ENCODE measurements around the gene SPACA1.
"Not testable (repeated sequence)": the region's sequence is repeated elsewhere in the genome, so short reads cannot be mapped to it uniquely, and the experiment has no call there.

The SPACA1 gene, protein sequence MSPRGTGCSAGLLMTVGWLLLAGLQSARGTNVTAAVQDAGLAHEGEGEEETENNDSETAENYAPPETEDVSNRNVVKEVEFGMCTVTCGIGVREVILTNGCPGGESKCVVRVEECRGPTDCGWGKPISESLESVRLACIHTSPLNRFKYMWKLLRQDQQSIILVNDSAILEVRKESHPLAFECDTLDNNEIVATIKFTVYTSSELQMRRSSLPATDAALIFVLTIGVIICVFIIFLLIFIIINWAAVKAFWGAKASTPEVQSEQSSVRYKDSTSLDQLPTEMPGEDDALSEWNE

DNA sequence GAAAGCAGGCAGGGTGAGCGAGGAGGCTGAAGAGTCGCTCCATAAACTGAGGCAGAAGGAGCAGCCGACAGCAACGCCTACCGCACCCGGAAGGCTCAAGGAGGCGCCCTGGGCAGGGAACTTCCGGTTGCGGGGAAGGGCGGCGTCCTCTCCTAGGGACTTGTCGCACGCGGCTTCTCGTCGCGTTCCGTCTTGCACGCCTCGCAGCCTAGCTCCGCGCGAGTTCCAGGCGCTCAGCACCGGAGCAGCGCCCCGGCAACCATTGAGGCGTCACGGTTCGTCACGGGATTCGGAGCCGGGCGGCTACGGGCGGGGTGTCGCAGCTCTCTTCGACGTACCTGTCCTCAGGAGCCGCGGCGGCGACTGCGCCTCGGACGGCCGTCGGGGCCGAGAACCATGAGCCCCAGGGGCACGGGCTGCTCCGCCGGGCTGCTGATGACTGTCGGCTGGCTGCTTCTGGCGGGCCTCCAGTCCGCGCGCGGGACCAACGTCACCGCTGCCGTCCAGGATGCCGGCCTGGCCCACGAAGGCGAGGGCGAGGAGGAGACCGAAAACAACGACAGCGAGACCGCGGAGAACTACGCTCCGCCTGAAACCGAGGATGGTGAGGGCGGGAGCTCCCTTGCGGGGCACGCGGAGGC is at the start of gene SPACA1:
Gene SPACA1, plus strand, starts transcription at position 332 of the 641 bp plus-strand sequence. Its CDS starts 65 bp downstream, at position 397.
- peak; percentile 43 for DNase-seq

DNA sequence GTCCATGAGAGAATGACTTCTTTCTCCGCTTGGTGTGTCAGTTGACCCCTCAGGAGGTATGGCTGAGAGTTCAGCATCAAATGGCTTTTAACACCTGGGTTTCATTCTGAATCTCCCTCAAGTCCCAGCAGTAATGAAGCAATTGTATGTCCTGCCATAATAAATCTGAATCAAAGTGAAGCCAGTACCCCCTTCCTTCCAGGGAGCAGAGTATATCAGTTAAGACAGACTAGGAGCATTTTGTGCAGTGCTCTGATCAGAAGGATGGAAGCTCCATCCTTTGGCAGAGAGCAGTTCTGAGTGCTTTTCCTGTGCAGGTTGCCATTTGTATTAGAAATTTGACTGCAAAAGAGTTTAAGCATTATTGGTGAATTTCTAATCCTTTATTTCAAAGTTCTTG is 46.9 kb upstream of the SPACA1 start:
- DNase-seq, result no peak

DNA sequence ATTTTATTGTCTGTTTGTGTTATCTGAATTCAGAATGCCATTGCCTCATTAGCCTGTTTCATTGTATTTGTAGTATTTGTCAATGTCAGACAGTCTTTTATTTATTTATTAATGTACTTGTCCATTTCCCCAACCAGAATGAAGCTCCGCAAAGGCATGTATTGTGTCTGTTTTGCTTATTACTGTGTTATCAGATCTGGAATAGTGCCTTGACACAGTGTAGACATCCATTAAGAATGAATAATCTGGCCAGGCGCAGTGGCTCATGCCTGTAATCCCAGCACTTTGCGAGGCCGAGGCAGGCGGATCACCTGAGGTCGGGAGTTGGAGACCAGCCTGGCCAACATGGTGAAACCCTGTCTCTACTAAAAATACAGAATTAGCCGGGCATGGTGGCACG is 46.4 kb upstream of the SPACA1 start:
- DNase-seq, result not testable (repeated sequence)

DNA sequence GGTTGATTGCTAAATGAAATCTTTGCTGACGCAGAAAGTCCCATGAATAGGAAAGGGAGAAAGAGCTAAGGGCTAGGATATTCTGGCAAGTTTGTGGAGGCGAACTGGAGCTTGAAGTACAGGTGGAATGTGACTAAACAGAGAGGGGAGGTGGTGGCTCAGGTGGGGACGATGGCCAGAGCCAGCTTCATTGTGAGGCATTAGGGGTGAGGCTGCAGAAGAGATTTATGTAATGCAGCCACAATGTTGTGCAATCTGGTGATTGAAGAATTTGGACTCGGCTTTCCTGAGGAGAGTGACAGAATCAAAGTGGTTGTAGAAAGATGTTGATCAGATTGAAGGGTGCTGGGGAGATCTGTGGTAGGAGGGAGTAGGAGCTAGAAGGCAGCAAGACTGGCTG is 42.9 kb upstream of the SPACA1 start:
- DNase-seq, result no peak

DNA sequence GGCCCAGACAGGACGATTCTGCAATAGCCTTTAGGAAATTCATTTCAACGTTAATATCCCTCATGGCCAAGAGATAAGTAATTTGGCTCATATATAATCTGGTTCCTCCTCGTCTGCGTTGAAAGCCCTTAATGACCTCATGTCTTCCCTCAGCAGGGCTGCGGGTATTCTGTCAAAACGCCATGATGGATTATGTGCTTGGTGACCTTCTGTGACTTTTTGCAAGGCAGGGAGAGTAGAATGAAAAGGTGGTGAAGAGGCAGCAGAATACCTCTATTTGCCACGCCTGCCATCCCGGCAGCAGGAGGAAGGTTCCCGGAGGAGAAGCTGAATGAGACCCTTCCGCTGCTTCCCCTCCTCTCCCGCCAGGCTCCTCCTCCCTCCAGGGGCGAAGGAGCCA is 41.1 kb upstream of the SPACA1 start:
- no peak for DNase-seq

DNA sequence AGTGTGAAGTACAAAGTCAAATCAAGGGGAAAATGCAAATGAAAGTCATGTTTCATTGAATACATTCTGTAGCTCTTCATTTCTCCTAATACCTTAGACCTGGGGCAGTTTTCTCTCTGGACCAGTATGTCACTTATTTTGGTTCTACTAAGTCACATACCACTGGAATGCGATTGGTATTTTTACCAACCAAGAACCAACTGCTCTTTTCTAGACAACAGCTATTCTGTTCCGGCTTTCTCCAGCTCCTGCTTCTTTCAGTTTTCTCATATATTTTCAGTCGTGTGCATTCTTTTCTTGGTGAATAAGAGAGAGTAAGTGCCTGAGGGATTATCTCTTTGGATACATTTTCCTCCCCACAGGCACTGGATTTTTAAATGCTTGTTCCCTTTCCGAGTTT is 39.2 kb upstream of the SPACA1 start:
- no peak for DNase-seq

DNA sequence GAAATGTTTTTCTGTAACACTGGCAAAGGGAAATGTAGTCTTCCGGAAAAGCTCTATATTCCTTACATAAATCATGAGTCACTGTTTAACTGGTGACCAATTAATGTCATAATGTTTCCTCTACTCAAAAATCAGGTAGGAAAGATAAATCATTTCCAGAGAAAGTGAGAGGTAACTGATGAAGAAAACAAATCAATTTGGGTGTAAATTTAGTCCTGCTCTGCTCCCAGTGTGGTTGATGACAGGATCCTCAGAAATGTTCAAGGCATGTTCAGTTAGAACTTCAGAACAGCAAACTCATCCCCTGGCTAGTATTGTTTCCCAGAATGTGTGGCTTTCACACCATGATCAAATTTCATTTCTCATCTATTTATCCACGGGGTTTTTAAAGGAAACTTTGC is 38.8 kb upstream of the SPACA1 start:
- DNase-seq, result no peak

DNA sequence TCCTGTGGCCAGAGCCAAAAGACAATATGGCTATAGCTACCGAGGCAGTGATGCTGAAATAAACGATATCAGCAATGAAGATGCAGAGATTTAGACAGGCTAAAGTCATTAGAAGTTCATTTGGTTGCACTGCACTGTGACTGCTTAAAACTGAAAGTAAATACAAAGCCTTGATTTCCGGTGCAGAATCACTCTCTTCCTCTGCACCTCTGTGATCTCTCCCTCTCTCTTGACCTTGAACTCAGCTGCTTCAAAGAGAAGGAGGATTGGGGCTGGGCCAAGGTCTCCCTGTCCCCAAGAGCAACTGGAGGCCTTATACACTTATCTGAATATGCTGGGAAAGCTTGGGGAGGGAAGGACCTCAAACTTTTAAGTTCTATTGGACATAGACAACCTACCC is 34.6 kb upstream of the SPACA1 start:
- DNase-seq, result no peak

DNA sequence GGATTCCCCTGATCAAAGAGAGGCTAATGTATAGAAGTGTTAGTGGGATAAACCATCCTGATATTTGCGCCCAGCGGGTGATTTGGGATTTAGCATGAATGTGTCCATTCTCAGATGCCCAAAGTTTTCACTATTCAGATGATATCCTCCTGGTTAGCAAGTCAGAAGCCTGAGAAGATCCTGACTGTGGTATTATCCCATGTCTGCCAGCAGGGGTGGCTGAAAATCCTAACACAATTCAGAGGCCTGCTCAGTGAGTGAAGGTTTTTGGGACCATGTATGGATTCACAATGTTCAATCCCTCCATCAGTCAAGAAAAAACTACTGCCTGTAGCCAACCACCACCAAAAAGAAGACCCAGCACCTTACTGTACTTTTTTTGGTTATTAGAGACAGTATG is 34.1 kb upstream of the SPACA1 start:
- no peak for DNase-seq

DNA sequence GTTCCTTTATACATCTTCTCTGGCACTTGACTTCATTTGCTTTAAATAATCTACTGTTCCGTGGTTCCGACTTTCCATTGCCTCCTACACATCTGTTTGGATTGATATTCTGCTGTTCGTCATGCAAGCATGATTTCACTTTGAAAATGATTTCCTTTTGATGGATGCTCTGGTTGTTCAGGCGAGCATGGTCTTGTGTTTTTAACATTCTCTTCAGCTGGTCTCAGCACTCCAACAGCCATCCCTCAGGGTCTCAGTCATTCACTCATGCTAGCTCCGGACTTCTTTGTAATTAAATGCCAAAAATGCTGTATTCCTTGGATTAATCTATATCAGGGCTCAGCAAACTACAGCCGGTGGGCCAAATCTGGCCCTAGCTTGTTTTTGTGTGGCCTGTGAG is 27.2 kb upstream of the SPACA1 start:
- DNase-seq, result no peak

DNA sequence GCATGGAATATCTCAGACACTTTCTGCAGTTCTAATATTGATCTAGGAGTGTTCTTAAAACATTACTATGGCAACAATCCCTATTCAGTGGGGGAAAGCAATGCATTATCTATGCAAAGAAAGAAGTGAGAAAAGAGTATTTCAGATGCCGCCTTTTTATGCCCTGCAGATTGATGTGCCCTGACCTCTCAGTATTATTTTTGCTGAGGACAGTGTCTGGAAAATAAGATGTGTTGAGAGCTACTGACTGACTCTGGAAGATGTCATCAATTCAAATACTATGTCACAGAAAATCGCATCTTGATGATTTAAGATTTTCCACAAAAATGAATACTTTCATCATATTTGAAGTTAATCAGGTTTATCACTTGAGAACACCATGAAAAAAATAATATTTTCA is 22.9 kb upstream of the SPACA1 start:
- no peak for DNase-seq

DNA sequence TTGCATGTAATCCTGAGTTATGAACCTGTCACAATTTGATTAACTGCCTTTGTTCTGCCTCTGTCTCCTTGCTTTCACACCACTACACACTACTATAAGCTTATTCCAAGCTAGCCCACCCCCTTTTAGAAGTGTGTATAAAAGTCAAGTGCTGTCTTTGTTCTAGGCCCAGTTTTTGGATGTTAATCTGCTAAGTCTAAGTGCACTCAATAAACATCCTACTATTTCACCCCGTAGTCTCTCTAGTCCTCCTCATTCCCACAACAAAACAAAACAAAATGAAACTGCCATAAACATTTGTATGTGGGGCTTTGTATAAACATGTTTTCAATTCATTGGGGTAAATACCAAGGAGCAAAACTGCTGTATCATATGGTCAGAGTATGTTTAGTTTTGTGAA is 16.1 kb upstream of the SPACA1 start:
- no peak for DNase-seq

DNA sequence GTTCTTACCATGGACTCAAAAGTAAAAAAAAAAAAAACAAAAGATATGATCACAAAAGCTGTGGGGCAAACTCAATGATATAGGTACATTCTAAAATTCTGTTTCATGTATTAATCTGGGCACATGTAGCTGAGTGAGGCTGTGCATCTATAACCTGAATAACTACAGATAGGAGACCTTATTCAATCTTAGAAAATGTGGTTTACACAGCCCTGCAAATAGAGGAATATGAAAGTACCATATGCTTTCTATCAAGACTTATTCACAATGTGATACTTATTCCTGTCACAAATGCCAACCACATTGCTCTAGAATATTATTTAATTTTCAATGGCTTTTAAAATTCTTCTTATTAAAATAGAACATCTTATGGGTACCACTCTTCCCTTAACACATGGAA is 3.1 kb upstream of the SPACA1 start:
- no peak for DNase-seq

DNA sequence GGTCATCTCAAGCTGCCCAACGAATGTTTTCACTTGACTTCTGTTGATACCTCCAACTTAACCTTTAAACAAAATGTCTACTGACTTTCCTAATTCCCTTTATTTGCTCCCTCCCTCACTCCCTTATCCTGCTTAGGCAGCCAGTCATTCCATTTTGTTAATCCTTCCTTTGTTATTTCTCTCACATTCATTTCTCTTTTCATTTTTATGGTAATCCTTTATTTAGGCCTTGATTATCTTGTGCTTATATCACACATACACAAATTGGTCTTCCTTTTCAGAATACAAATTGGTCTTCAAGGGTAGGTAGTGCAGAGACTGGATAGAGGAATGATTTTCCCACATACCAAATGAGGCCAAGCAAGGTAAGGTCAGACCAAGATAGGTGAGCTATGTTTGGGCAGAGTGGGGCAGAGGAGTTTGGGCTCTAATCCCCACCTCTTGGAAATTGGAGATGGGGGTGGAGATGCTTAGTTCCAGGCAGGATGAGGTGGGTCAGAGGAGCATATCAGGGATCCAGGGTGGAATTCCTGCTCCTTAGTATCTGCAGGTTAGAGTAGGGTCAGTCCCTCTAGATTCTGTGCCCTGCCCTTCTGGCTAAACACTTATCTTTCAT is 2.0 kb upstream of the SPACA1 start:
- DNase-seq, result no peak

DNA sequence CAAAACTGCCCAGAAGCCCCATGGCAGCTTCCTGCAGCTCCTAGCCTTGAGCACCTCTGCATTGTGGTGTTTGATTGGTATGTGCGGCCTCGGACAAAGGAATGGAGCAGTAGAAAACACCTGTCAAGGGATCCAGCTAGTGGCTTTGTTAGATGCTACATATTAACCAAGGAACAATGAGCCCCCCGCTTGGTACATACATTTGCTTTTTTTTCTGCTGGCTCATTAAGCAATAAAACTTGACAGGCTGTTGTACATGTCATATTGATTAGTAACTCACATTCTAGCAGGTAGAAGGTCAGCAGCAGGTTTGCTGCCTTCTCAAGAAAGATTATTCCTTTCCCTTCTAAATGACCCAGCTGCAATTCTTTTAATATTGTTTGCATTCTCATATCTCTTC is 937 bp downstream of the SPACA1 start:
- no peak for DNase-seq

DNA sequence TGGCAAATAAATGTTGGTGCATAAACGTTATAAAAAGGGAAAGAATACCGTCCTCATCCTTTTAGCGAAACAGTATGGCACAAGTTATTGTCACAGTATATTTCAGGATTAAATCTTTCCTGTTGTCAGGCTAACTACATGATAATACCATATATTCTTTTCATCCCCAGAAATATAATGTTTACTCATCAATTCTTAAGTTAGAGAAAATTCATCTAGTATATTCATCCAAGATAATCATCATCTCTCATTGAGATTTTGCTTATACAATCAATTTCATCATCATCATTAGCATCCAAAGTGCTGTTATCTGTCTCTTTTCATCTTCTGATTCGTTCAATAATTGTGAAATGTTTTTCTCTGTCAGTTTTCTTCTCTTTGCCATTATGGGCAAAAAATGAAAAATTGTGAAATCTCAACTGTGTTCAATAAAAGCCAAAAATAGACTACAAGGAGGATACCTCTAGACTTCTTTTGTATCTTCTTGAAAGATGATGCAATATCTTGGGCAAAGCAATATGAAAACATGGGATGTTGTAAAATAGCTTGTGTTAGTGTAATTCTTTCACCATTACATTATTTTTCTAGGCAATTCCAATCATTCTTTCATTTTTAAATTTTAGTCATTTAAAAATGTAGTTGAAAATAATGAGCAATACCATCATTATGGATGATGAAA is 2.6 kb downstream of the SPACA1 start:
- no peak for DNase-seq

DNA sequence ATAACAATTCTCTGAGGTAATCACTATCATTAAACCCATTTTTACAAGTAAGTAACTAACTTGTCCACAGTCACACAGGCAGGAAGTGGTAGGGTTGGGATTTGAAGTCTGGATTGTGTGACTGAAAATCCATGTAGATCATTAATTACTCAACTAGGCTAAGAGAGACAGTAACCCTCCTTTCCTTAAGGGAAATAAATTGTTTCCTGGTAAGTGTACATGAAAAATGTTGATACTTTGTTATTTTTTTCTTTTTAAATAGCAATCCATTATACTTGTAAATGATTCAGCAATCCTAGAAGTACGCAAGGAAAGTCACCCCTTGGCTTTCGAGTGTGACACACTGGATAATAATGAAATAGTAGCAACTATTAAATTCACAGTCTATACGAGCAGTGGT is 11.6 kb downstream of the SPACA1 start:
- DNase-seq, result no peak

DNA sequence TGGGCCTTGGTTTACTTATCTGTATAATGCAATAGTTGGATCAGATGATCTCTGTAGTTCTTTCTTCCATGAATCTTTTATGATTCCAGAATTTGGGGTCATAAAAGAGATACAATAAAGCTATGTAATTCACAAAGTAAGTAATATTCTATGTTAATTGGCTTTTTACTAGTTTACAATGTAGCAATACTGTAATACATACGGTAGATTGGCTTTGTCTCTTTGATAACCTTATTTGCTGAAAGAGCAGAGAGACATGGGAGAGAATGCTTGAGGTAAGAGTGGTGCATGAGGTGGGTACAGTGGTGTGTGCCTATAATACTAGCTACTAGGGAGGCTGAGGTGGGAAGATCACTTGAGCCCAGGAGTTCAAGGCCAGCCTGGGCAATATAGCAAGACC is 14.7 kb downstream of the SPACA1 start:
- DNase-seq, result no peak

DNA sequence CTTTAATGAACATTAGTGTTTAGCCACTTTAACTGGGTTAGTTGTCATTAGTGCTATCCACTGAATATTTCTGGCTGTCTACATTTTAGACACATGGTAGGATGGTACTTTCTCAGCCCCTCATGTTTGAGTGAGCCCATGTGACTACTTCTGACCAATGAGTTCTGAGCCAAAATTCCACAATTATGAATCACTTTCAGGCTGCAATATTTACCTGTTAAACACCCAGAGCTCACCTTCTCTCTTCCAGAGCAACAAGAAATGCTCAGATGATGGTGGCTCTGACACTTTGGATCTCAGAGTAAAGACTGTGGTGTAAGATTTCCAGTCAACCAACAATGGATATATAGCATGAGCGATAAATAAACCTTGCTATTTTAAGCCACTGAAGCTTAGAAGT is 24.8 kb downstream of the SPACA1 start:
- DNase-seq, result no peak

DNA sequence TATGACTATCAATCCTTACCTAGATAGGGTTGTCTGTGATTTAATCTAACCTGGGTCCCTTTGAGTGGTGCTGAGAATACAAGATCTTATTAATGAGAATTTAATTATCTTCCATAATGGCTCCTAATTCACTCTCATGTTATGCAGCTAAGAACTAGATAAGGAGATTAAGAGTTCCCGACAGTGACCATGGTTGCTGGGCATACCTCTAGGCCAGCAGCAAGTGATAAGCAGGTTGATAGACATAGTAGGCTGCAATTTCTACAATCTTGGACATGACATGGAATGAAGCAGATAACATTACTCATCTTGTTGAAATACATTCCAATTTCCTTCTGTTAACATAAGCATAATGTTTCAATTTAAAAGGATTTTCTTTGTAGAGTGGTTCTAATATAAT is 27.1 kb downstream of the SPACA1 start:
- DNase-seq, result no peak

DNA sequence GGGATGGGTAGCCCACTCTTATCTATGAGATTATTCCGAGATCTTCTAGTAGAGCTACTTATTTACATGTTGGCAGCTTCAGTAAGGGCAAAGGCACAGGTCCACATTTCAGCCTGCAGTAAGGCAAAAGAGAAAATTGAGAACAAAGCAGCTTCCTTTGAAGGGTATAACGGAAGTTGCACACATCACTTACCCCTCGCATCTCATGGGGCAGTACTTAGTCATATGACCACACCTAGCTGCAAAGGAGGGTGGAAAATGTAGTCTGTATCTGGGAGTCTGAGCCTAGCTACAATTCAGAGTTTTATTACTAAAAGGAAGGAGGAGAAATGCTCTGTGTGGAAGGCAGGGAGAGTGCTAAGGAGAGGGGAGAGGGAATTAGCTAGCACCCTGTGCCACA is 29.7 kb downstream of the SPACA1 start:
- no peak for DNase-seq

DNA sequence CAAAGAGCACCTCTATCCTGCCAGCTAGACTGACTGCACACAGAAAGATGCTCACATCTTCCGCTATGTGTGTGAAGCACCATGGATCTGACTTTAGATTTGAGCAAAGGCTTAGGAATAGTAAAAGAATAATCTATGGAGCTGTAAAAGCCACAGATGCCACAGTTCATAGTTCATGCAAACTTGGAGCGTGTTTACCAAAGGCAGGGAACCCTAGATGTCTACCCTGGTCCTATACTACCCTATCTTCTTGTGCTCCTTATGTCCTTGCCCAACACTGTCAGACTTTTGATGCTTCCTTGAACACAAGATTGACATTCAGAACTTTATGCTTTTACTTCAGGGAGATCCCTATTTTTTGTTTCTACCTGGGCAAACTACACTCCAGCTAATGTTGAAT is 39.2 kb downstream of the SPACA1 start:
- DNase-seq, result no peak

DNA sequence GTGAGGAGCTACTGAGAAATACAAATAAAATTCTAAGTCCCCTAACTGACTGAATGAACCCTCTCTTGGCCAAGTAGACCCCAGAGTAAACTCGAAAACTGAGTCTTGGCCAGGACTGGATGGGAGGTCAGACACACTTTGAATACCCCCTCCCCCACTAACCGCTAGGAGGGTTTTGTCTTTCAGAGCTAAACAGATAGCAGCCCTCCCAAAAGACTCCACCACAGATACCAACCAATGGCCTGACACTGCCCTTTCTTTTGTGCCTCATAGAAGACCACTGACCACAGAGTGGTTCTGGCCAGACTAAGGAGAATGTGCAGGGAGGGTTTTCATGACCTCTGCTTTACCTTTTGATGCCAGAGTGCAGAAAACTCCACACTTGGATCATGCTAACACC is 42.1 kb downstream of the SPACA1 start:
- DNase-seq, result no peak

DNA sequence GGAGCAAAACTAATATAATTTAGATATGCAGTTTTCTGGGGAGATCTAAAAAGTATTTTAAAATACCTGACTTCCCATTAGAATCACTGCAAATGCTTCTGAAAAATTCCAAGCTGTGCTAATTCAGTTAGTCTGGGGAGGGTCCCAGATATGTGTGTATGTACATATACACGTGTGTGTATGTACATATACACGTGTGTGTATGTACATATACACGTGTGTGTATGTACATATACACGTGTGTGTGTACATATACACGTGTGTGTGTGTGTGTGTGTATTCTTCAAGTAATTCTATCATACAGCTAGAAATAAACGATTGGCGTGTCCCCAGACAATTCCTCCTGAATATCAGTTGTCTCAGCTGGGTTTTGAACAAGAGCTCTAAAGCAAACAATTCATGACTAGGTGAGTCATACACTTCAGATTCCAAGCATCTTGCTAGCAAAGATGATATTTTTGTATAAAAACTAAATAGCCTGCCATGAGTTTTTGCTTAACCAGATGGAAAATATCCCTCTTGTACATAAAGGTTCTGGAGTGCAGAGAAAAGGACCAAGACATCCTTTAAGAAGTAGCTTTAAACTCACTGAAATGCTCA is 58.2 kb downstream of the SPACA1 start:
- DNase-seq, result no peak
